NCI-H748 (cell line): ENCODE measurements around the gene ZDHHC1.

Experiments
- DNase-seq: peaks from one replicate; lab custom pipeline; 2025; ENCODE audit not compliant: unreplicated experiment; lab: John Stamatoyannopoulos, UW

The ZDHHC1 gene

GRCh38 chr16:67411339-67411738 lies 4.9 kb downstream of the ZDHHC1 start:
- DNase-seq = no peak

GRCh38 chr16:67409631-67410030 lies 6.6 kb downstream of the ZDHHC1 start:
- DNase-seq = no peak

GRCh38 chr16:67407788-67408452 lies 8.4 kb downstream of the ZDHHC1 start:
- no peak for DNase-seq

- no peak for DNase-seq
Measured at GRCh38 chr16:67407176-67407787, 9.0 kb downstream of the ZDHHC1 start.

- no peak for DNase-seq
Measured at GRCh38 chr16:67406111-67406971, 9.9 kb downstream of the ZDHHC1 start.

GRCh38 chr16:67405336-67405735 lies 10.9 kb downstream of the ZDHHC1 start:
- no peak for DNase-seq

- peak; percentile 40 for DNase-seq
Measured at GRCh38 chr16:67404740-67405226, 11.5 kb downstream of the ZDHHC1 start.

GRCh38 chr16:67403976-67404555 lies 12.2 kb downstream of the ZDHHC1 start:
- no peak for DNase-seq

- DNase-seq = no peak
Measured at GRCh38 chr16:67400901-67401300, 15.4 kb downstream of the ZDHHC1 start.

- DNase-seq = peak; percentile 53
Measured at GRCh38 chr16:67399749-67400704, 16.2 kb downstream of the ZDHHC1 start.

- no peak for DNase-seq
Measured at GRCh38 chr16:67399218-67399733, 17.0 kb downstream of the ZDHHC1 start.

- DNase-seq = no peak
Measured at GRCh38 chr16:67398546-67399217, 17.6 kb downstream of the ZDHHC1 start.

- DNase-seq = no peak
Measured at GRCh38 chr16:67397812-67398545, 18.3 kb downstream of the ZDHHC1 start.

GRCh38 chr16:67397036-67397801 lies 19.1 kb downstream of the ZDHHC1 start:
- DNase-seq = peak; percentile 31

GRCh38 chr16:67396159-67397035 lies 19.9 kb downstream of the ZDHHC1 start:
- DNase-seq = peak; percentile 99

GRCh38 chr16:67395458-67396158 lies 20.7 kb downstream of the ZDHHC1 start:
- peak; percentile 95 for DNase-seq

GRCh38 chr16:67395105-67395457 lies 21.2 kb downstream of the ZDHHC1 start:
- no peak for DNase-seq
